GM23248 (cell line): ENCODE data around the gene SMC6. TPM values are rescaled to one million over a fixed set of nuclear protein-coding genes. Genes with fewer than 3 reads are reported as not detected.
A peak's percentile ranks its signal among the peaks of the same experiment; 100 is the strongest.

Source experiments
- DNase-seq: peaks from one replicate; pipeline ENCODE4 v3.0.0-alpha.2; 2015
- H2AFZ ChIP-seq: fragments of 200-600 bp; sonication (generic); 2 replicates; pipeline ENCODE4 v1.6.1; 2016; ENCODE audit warnings: antibody characterized with exemption
- H3F3A ChIP-seq: fragments of 200-600 bp; sonication (generic); 2 replicates; pipeline ENCODE4 v1.6.1; 2016; ENCODE audit warnings: mild to moderate bottlenecking, antibody characterized with exemption, mixed run types; ENCODE audit not compliant: insufficient read depth
- H3K27ac ChIP-seq: fragments of 200-600 bp; sonication (generic); 2 replicates; pipeline ENCODE4 v1.5.1; 2016; ENCODE audit warnings: mild to moderate bottlenecking
- H3K27me3 ChIP-seq: fragments of 200-600 bp; sonication (generic); replicated peaks from 2 replicates; pipeline ENCODE4 v1.6.1; 2016; ENCODE audit warnings: mild to moderate bottlenecking; ENCODE audit not compliant: insufficient read depth
- H3K36me3 ChIP-seq: fragments of 200-600 bp; sonication (generic); 2 replicates; pipeline ENCODE4 v1.6.1; 2016; ENCODE audit warnings: low read depth, mild to moderate bottlenecking
- H3K4me1 ChIP-seq: fragments of 200-600 bp; sonication (generic); 2 replicates; pipeline ENCODE4 v1.6.1; 2016; ENCODE audit warnings: mild to moderate bottlenecking; ENCODE audit not compliant: insufficient read depth
- H3K4me2 ChIP-seq: fragments of 200-600 bp; sonication (generic); one replicate; pipeline ENCODE4 v1.6.1; 2016; ENCODE audit warnings: mild to moderate bottlenecking; ENCODE audit not compliant: unreplicated experiment
- H3K4me3 ChIP-seq: fragments of 200-600 bp; sonication (generic); 2 replicates; pipeline ENCODE4 v1.5.1; 2016; ENCODE audit warnings: mild to moderate bottlenecking
- H3K79me2 ChIP-seq: fragments of 200-600 bp; sonication (generic); 2 replicates; pipeline ENCODE4 v1.6.1; 2016; ENCODE audit warnings: mild to moderate bottlenecking; ENCODE audit not compliant: insufficient read depth
- H3K9ac ChIP-seq: fragments of 200-600 bp; sonication (generic); 2 replicates; pipeline ENCODE4 v1.6.1; 2016; ENCODE audit warnings: mild to moderate bottlenecking
- H3K9me2 ChIP-seq: fragments of 200-600 bp; sonication (generic); 2 replicates; pipeline ENCODE4 v1.6.1; 2016; ENCODE audit warnings: mixed run types, mild to moderate bottlenecking, moderate library complexity; ENCODE audit not compliant: insufficient read depth
- H3K9me3 ChIP-seq: fragments of 200-600 bp; sonication (generic); one replicate; pipeline ENCODE4 v1.6.1; 2017; ENCODE audit warnings: low read depth
- H4K20me1 ChIP-seq: fragments of 200-600 bp; sonication (generic); 2 replicates; pipeline ENCODE4 v1.6.0; 2016; ENCODE audit not compliant: insufficient read depth
- EZH2 ChIP-seq: fragments of 200-600 bp; sonication (generic); IDR thresholded peaks from 2 replicates; pipeline ENCODE4 v1.6.1; 2018; ENCODE audit warnings: antibody characterized with exemption, mild to moderate bottlenecking; ENCODE audit not compliant: insufficient read depth, poor library complexity, severe bottlenecking
- EZH2phosphoT487 ChIP-seq: fragments of 200-600 bp; sonication (generic); IDR thresholded peaks from 2 replicates; pipeline ENCODE4 v1.6.1; 2018; ENCODE audit warnings: antibody characterized with exemption, moderate library complexity, mild to moderate bottlenecking, low read depth; ENCODE audit not compliant: insufficient read depth
- WGBS, 2 experiments: methylation state at CpG; one replicate each; pipeline ENCODE4 v1.1.6; 2015 to 2017; ENCODE audit warnings: low lambda C conversion rate in 2 of 2, low coverage in 1 of 2; ENCODE audit errors: missing lambda C conversion rate in 2 of 2; 5-methylcytosine and 5-hydroxymethylcytosine counted together
- in situ Hi-C: fragments of 300-500 bp; cut with MboI; formaldehyde crosslinking; loops from 2 replicates; pipeline ENCODE4 v1.15.0; 2020
- polyA plus RNA-seq: library from polyadenylated mRNA; unstranded; fragments of >200 nt; fragmentation: Nextera tagmentation; extraction: Ambion mirVana; gene quantifications from 2 replicates; pipeline ENCODE4 v1.2.1, GENCODE V29; 2016
- total RNA-seq: library from RNA; depleted of rRNA; stranded (reverse); fragments of >200 nt; shearing (Covaris generic); gene quantifications from 2 replicates; pipeline ENCODE4 v1.2.3, GENCODE V29; 2014

SMC6 gene
- total and polyA plus RNA-seq, 2 experiments from 2014 or later: 20.9 to 22.0 TPM

DNA sequence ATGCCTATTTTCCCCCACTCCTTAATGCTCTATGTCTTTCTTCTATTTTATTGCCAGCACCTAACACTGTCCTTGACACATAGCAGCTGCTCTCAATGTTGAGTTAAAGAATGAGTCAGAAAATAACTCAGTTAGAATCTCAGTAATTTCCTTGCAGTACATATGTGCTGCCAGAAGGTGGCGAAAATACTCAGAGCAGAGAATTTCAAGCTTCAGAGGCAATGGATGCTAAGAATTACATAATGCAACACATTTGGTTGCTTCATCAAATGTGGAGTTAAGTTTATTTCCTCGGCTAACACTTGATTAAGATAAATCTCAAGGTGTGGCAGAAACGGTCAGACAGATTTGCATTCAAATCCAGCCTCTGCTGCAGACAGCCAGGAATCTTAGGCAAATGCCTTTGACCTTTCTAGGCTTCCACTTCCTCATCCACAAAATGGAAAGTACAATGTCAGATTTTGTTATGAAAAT is 107.5 kb downstream of the SMC6 start:
- Histone ChIP-seq H3K9ac (peak overlapping the region; percentile 71), H3K27ac (peak overlapping the region; percentile 88), H3K27me3 (no peaks in the 10 kb centered on the region), H3K9me2 (no peaks in the 10 kb centered on the region), H3F3A (peaks cover 28% of the 10 kb centered on the region), H3K36me3 (no peaks in the 10 kb centered on the region), H3K4me1 (peaks cover 42% of the 10 kb centered on the region), H4K20me1 (no peaks in the 10 kb centered on the region), H2AFZ (peak overlapping the region; percentile 65), H3K4me3 (no peak overlapping the region), H3K4me2 (peak overlapping the region; percentile 64), H3K79me2 (no peaks in the 10 kb centered on the region), H3K9me3 (no peaks in the 10 kb centered on the region)
- TF ChIP-seq EZH2phosphoT487 (no peak), EZH2 (no peak)
- DNase-seq: peak; percentile 86
- WGBS, 2 experiments: 2% methylated on average over 3 of the region's 3 CpGs
- in situ Hi-C loops: no loop called here

DNA sequence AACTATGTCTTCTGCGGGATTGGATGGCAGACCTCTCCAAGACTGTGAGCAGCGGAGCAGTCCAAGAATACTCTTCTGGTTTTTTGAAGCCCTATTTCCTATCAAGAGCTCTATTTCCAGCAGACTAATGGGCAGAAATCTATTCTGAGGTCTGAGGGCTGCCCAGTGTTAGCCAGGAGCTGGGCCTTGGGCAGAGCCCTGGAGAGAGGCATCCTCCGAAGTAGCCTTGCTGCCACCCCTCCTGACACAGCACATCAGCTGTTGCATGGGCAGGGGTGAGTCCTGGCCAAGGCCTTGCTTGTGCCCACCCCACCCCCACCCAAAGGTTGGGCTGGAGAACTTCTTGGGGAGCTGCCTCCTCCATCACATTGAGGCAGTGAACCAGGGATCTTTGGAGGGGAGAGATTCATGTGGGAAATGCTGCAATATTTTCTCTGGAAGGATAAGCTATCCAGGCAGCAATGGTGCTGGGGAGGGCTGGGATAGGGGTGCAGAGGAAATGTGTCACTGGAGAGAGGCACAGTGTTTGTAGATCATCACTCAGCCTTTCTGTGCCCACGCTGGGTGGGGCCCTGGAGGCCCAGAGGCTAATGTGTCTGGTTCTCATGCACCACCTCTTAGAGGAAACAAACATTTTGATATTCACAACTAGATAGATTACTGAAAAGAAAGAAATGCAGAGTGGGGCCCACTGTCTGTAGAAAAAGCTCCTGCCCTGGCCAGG is 108.5 kb downstream of the SMC6 start:
- TF ChIP-seq EZH2phosphoT487: no peak
- TF ChIP-seq EZH2: no peak
- peak overlapping the region; percentile 88 for H3K27ac ChIP-seq
- H3F3A ChIP-seq: peaks cover 28% of the 10 kb centered on the region
- no peaks in the 10 kb centered on the region for H3K36me3 ChIP-seq
- in situ Hi-C loops: no loop called here
- DNase-seq: peak; percentile 87
- H3K9ac ChIP-seq: peak overlapping the region; percentile 71
- peak overlapping the region; percentile 18; the same call in 1 of the 2 replicates for H2AFZ ChIP-seq
- no peaks in the 10 kb centered on the region for H3K27me3 ChIP-seq
- H3K4me3 ChIP-seq: no peak overlapping the region
- H3K79me2 ChIP-seq: no peaks in the 10 kb centered on the region
- peak overlapping the region; percentile 64 for H3K4me2 ChIP-seq
- 77% methylated on average over 4 of the region's 4 CpGs for WGBS, 2 experiments
- no peaks in the 10 kb centered on the region for H3K9me2 ChIP-seq
- H3K4me1 ChIP-seq: peaks cover 42% of the 10 kb centered on the region
- no peaks in the 10 kb centered on the region for H3K9me3 ChIP-seq
- H4K20me1 ChIP-seq: no peaks in the 10 kb centered on the region

DNA sequence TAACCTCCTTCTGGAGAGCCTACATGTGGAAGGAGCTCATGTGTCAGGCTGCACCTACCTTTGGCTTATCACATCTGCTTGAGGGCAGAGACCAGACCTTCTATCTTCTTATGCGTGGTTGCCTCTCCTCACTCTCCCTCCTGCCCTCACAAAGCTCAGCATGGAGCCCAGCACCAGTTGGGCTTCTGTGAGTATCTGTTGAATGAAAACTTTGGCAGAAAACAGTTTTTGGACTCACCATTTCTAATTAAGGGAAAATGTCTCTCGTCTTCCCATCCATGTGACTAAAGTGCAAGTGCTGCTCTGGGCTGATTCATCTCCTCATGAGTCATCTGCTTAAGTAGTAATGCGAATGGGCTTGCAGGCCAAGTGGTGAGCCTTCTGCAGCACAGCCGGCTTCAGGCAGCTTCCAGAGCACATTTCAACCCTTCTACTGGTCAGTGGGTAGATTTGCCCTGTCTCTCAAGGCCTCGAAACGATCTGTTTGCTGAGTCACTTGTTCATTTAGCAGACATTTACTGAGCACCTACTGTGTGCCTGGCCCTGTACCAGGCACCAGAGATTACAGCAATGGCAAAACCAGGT is 110.5 kb downstream of the SMC6 start:
- H3F3A ChIP-seq: peaks cover 28% of the 10 kb centered on the region
- 9 to 11% methylated on average over 6 of the region's 6 CpGs for WGBS, 2 experiments
- peak; percentile 99 for DNase-seq
- H3K79me2 ChIP-seq: no peaks in the 10 kb centered on the region
- peak overlapping the region; percentile 78 for H2AFZ ChIP-seq
- in situ Hi-C loops: no loop called here
- H3K4me1 ChIP-seq: peaks cover 42% of the 10 kb centered on the region
- H4K20me1 ChIP-seq: no peaks in the 10 kb centered on the region
- peak overlapping the region; percentile 87 for H3K27ac ChIP-seq
- no peaks in the 10 kb centered on the region for H3K36me3 ChIP-seq
- H3K4me3 ChIP-seq: no peak overlapping the region
- no peak for TF ChIP-seq EZH2phosphoT487
- no peaks in the 10 kb centered on the region for H3K9me3 ChIP-seq
- no peaks in the 10 kb centered on the region for H3K9me2 ChIP-seq
- H3K4me2 ChIP-seq: peak overlapping the region; percentile 42
- peak overlapping the region; percentile 61 for H3K9ac ChIP-seq
- no peaks in the 10 kb centered on the region for H3K27me3 ChIP-seq

DNA sequence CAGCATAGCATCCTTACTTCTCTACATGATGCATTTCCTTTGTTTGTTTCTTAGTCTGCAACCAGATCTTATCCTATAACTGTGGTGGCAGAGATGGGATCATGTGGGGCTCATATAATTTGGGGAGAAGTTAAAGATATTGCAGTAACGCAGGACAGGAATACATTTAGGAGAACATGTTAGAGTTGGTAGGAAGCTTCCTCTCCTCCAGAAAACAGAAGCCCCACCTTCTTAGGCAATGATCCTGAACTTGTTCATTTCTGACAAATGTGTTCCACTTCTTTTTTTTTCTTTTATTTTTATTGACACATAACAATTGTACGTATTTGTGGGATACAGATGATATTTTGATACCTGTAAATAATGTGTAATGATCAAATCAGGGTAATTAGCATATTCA is 113.2 kb downstream of the SMC6 start:
- peaks cover 22% of the 10 kb centered on the region for H3F3A ChIP-seq
- no peak overlapping the region for H2AFZ ChIP-seq
- H4K20me1 ChIP-seq: no peaks in the 10 kb centered on the region
- TF ChIP-seq EZH2phosphoT487 (no peak), EZH2 (no peak)
- no peaks in the 10 kb centered on the region for H3K9me3 ChIP-seq
- in situ Hi-C loops: no loop called here
- 94 to 99% methylated on average over 2 of the region's 2 CpGs for WGBS, 2 experiments
- no peak for DNase-seq
- H3K4me1 ChIP-seq: peaks cover 28% of the 10 kb centered on the region
- no peak overlapping the region for H3K9ac ChIP-seq
- H3K4me3 ChIP-seq: no peak overlapping the region
- H3K27ac ChIP-seq: no peak overlapping the region
- no peaks in the 10 kb centered on the region for H3K79me2 ChIP-seq
- no peaks in the 10 kb centered on the region for H3K9me2 ChIP-seq
- no peak overlapping the region for H3K4me2 ChIP-seq
- H3K36me3 ChIP-seq: no peaks in the 10 kb centered on the region
- H3K27me3 ChIP-seq: no peaks in the 10 kb centered on the region
